Germinal center (tissue), 1 donor: ENCODE measurements around the gene WDR54.
"Not testable (repeated sequence)": the region's sequence is repeated elsewhere in the genome, so short reads cannot be mapped to it uniquely, and the experiment has no call there.

Source experiments
- DNase-seq: peaks from one replicate; pipeline ENCODE4 v3.0.0; 2012; ENCODE audit warnings: mixed read lengths, low spot score

WDR54 gene

DNA sequence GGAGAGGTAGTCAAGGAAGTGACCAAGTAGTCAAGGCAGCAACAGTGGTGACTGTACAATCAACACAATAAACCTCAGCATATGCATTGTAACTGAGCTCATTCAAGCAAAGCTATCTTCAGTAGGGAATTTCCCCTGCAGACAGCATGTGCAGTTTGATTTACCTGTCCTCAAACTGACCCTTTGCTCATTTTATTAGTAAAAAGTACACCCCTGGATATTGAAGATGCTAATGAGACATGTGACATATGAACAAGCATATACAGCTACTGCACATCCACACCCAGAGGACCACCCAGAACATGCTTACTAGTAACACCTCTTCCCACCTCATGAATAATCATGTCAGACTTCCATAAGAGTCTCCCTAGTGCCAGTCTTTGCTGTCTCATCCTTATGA lies 15.5 kb upstream of the WDR54 start:
- no peak for DNase-seq

DNA sequence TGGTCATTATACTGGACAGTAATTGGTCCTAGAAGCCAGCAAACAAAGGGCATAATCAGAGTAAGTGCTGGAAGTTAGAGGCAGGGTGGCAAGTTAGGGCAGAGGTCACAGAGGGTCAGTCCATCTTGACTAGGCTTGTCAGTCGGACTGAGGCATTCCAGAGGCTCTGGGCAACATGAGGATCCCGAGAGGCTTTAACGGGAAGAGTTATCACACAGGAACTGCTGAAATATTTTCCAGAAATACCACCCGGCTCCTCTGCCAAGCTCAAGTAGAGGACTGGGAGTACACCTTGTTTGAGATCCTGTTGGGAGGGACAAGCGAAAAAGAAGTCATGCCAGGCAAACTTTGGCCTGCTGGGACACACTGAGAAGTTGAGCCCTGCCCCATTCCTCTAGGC lies 13.8 kb upstream of the WDR54 start:
- DNase-seq, result no peak

DNA sequence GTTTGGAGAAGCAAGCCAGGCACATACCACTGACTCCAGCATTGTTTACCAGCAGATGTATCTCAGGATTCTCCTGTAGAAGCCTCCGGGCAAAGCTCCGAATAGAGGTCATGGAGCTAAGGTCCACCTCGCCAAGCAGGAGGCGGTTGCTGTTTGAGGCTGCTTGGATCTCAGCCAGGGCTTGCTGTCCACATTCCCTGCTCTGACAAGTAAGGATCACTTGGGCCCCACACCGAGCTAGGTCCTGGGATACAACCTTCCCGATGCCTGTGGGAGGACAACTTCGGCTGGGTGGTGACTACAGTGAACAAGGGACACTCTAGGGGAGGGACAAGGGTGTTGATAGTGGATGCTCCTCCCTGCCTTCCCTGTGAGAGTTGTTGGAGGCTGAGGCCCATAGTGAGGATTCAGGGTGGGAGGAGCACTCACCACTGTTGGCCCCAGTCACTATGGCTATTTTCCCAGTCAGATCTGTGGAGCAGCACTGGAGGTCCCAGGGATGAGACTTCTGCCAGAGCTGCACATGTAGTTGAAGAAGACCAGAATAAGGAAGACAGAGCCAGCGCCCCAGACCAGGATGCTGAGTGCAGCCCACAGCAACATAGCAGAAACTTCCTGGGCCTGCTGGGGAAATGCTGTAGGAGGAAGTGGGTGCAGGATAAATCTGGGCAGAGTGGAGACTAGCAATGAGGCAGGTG lies 8.4 kb upstream of the WDR54 start:
- no peak for DNase-seq

DNA sequence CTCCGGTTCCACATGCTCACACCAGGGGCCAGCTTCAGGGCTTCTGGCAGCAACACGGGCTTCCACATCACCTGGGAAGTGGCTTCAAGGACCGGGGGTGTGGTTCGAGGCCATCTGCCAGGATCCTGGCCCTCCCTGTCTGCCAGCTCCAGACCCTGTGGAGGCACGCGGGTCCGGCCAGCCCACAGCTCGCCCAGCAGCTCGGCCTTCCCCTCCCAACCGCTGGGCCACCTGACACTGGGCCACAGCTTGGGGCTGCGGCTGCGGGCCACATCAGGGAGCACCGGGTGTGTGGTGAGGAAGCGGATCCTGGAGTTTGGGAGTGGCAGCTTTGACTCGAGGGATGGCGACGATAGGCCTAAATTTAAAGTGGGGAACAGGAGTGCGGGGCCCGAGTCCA lies 7.1 kb upstream of the WDR54 start:
- DNase-seq, result no peak

DNA sequence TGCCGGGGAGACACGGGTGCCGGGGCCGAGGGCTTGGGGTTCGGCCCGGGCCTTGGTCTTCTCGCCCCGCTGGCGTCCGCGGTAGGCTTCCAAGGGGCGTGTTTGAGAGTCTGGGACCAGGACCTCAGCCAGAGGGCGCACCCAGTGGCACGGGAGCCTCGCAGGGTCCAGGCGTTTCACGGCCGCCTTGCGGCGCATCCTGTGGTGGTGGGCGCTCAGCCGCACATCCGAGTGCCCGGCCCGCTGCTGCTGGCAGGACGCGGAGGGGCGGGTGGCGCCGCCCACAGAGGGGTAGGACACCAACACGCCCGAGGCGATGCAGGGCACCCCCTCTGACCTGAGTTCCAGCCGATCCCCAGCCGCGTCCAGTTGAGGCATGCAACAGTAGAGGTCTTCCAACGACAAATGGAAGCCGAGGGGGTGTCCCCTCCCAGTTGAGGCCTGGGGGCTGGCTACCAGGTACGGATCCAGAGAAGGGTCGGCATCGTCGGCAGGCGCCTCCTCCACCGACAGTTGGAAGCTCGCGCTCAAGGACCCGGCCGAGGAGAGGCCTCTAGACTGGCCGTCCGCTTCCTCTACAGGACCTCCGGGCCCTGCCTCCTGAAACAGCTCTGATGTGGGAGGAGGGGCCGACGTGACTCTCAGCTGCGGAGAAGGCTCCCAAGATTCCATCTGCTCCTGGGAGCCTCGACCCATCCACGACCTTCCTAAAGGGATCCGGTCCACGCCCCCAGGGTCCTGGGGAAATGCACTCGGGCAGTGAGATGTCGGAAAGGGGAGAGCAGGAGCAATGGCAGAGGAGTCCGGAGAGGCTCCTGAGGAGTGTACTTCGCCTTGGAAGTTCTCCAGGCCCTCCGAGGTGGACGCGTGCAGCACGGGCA lies 6.4 kb upstream of the WDR54 start:
- peak; percentile 59 for DNase-seq

DNA sequence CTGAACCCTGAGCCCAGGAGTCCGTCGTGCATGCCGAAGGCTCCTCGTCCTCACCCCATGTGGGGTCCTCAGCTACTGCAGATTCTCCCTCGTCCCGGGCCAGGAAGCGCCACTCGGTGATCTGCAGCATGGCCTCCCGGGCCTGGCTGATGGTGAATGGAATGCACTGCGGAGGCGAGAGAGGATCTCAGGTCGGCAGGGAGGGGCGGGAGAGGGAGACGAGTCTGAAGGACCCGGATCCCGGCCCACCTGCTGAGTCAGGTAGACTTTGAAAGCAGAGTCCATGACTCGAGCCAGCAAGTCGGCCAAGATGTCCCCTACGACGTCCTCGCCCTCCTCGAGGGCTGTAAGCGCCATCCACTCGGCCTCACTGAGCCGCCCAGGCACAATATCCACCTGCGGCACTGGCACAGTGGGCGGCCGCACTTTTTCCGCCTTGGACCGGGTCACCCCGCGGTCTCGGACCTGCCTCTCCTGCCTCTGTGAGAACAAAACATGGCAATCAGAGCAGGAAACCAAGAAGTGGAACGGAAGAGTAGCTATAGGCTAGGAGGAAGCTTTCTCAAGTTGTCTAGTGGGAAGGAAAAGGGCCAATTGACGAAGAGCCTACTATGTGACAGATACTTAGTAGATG lies 5.7 kb upstream of the WDR54 start:
- no peak for DNase-seq

DNA sequence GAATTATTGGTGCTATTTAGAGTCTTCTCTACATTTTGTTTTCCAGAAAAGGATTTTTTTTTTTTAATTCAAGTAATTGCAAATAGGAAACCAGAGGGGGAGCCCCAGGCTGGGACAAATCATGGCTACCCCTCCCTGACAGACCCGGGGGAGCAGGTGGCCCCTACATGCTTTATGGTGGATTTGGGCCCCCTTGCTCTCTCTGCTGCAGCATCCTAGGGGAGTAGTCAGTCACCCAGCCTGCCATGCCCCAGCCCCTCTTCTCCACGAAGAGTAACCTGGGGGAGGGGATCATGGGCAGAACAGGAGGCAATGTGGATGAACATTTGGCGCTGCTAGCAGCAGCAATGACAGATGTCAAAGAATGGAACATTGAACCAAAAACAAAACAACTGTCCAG lies 4.8 kb upstream of the WDR54 start:
- DNase-seq, result no peak

DNA sequence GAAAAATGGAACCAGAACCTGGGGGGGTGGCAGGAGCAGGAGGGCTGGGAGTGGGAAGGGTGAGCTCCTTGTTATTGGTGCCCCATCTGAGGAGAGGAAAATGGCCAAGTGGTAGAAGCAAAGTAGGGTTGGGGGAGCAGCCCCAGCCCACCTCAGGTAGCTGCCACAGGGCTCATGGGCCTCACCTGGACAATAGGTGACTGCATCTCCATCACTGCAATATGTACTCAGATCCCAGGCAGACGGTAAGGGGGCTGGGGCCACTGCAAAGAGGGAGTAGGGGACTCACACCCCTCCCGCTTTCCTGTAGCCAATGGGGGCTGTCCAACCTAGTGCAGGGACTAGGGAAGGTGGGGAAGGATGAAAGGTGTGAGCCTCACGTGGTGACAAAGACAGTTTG lies 4.3 kb upstream of the WDR54 start:
- DNase-seq, result no peak

DNA sequence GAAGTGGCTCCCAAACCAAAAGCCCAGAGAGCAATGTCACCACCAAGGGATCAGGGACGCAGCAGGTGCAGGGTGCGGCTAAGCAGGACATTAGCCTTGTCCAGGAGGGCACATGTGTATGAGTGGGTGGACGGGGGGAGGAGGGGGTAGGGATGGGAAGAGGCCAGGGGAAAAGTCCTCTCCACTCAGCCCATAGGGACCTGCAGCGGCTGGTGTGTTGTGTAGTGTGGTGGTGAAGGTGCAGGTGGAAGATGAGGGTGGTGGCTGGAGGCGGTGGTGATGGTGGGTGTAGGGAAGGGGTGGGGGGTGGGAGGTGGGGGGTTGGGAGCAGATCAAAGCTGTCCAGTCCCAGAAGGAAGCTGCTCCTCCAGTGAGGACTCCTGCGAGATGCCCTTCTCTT lies 3.8 kb upstream of the WDR54 start:
- DNase-seq, result no peak

DNA sequence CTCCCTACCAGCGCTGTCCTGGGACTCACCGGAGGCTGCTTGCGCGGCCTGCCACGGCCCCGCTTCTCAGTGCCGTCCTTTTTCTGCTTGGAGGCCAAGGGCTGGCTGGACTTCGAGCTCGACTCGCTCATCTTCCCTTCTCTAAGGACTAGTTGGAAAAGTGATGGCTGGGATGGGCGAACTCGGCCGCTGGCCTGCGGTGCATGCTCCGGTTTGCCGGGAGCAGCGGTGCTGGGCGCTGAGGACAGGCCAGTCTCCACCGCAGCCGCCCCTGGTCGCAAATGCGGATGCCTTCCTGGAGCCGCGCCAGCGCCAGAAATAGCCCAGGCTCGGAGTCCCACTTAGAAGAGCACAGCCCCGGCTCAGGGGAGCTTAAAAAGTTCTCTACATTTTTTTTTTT lies 3.2 kb upstream of the WDR54 start:
- no peak for DNase-seq

DNA sequence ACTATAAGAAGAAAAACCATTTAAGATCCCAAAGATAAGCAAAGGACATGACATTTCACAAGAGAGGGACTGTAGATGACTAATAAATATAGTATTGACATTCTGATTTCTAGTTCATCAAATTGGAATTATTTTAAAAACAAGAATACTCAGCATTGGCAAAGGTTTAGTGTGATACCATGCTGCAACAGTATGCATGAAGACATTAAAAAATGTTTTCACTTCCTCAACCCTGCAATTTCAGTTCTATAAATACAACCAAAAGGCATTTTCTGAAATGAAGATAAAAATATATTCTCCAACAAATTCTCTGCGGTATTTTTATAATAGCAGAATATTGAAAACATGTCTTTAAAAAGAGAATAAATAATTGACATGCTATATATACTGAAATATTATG lies 2.2 kb upstream of the WDR54 start:
- no peak for DNase-seq

DNA sequence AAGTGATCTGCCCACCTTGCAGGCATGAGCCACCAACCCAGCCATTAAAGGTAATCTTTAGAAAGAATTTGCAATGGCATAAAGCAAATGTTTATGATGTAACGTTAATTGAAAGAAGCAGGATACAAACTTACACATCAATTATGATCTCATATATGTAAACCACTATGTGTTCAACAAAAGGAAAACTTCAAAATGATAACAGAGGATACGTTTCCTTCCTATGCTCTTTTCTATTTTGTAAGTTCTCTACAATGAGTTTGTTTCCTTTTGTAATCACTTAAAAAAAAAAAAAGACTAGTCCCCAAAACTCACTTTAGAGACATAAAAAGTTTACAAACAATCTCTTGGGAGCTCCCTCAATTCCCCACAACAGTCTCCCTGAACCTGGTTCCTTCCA lies 1.5 kb upstream of the WDR54 start:
- no peak for DNase-seq

DNA sequence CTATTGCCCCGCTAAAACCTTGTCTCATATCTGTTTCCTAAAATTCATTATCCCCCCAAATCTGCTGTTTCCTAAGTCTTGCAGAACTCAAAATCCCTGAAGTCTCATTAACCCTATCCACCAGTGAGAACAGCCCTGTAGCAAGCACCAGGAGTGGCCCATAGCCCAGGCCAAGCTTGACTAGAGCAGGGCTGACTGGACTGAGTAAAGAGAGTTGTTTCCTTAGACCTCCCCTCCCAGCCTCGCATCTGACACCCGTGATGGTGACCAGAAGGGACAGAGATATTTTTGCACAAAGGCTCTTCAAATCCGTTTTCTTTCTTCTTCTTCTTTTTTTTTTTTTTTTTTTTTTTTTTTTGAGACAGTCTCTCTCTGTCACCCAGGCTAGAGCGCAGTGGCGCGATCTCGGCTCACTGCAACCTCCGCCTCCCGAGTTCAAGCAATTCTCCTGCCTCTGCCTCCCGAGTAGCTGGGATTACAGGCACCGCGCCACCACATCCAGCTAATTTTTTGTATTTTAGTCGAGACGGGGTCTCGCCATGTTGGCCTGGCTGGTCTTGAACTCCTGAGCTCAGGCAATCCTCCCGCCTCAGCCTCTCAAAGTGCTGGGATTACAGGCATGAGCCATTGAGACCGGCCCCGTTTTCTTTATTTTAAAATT lies 957 bp upstream of the WDR54 start:
- DNase-seq, result not testable (repeated sequence)

DNA sequence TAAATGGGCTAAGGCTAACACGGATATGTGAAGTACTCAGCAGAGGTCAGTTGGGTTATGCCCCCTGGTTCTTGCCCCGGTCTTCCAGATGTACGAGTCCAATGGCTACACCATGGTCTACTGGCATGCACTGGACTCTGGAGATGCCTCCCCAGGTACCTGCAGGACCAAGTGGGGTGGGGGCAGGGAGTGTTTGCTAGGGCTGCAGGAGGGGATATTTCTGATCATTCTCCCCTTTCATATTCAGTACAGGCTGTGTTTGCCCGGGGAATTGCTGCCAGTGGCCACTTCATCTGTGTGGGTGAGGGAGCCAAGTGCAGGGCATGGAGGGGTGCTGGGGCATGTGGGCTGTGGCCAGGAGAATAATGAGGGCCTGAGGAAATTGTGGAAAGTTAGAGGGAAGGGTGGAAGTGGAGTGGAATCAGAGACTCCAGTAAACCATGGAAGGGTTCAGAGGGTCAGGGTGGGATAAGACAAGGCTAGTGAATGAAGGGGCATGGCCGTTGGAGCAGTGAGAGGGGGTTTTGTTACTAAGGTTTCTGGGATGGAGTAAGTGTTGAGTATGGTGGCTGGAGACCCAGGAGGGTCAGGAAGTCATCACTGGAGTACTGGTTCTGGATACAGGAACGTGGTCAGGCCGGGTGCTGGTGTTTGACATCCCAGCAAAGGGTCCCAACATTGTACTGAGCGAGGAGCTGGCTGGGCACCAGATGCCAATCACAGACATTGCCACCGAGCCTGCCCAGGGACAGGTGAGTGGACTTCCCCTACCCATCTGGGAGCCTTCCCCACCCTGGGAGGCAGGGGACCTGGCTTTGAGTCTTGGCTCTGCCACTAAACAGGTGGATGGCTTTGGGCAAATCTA lies 1.9 kb downstream of the WDR54 start:
- no peak for DNase-seq

DNA sequence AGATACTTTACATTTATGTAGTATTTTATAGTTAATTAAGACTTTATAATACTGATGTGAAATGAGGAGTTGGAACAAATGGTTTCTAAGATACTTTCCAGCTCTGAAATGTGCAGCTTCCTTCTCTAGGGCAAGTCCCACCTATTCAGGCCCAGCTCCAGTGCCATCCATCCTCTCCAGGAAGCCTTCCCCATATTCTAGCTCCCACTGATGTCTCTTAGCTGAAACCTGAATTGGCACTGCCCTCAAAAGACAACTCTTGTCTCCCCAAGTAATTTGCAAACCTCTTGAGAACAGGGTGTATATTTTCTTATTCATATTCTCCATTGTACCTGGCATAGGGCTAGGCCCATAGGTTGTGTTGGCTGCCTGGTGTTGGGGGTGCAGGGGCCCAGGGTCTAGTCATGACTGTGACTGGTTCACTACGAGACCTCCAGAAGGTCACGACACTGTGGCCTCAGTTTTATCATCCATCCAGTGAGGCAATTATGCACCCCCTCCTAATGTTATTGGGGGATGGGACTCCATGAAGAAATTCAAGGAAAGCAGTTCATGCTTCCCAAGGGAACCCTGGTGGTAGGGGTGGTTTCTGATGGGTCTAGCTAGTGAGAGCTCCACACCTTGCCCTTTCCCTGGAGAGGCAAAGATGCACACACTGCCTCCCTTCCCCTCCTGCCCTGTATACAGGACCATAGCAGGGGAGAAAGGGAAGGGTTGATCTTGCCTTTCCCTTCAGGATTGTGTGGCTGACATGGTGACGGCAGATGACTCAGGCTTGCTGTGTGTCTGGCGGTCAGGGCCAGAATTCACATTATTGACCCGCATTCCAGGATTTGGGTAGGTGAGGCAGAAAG lies 2.8 kb downstream of the WDR54 start:
- no peak for DNase-seq

DNA sequence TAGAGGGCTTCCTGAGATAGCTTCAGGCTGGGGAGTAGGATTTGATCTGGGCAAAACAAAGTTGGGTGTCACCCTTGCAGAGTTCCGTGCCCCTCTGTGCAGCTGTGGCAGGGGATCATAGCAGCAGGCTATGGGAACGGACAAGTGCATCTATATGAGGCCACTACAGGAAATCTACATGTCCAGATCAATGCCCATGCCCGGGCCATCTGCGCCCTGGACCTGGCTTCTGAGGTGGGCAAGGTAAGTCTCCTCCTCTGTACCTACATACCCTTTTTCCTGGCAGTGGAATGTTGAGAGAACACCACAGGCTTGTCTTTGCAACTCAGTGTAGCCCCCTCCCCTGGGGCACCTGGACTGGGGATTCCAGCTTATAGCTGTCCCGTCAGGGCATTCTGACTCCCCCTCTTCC lies 3.5 kb downstream of the WDR54 start:
- DNase-seq, result no peak

DNA sequence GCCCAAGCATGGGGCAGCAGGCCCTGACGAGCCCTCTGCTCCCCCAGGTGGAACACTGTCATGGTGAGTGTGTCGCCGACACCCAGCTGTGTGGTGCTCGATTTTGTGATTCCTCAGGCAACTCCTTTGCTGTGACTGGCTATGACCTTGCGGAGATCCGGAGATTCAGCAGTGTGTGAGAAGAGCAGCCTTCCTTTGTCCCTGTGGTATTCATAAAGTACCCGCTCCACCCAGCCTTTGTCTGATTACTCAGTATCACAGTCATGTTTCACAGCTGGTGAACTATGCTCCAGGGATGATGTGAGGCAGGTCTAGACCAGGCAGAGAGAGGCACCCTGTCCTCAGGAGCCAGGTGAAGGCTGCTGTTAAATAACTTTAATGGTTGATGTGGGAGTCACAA lies 4.0 kb downstream of the WDR54 start:
- DNase-seq, result no peak

DNA sequence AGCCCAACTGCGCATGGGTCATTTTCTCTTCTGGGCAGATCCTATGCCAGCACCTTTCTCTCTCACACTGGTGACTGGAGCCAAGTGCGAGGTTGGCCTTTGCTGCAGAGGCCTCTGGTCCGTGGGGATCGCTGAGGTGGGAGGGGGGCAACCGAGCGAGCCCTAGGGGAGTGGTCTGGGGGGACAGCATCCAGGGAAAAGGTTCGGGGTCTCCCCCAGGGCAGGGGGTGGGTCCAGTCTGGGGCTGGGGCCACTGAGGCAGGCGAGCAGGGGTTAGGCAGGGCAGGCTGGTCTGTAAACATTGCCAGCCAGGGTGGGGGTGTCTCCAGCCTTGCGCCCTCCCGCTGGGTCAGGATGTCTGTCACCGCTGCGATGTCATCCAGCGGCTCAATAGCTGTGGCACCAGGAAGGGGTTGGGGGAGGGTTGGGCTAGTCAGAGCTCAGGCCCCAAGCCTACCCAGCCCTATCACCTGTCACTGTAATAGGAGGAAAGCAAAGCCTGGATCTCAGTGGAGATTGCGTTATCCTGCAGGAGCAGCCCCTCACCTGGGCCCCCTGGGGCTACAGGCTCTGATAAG lies 4.7 kb downstream of the WDR54 start:
- DNase-seq, result no peak

DNA sequence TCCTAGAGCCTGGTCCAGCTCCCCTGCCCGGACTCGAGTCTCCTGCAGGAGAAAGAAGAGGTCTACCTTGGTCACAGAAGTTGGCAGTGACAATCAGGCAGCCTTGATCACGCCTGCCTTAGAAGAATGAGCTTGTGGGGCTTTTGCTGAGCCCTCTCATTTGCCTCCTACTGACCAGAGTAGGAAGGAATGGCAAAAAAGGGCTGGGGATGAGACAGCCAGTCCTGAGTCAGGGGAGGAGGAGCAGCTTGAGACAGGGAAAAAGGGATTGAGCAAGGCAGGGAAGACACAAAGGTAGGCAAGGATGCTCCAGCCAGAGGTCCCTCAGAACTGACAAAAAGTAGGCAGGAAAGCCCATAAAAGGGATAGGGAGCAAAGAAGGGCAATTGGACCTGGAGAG lies 6.0 kb downstream of the WDR54 start:
- no peak for DNase-seq

DNA sequence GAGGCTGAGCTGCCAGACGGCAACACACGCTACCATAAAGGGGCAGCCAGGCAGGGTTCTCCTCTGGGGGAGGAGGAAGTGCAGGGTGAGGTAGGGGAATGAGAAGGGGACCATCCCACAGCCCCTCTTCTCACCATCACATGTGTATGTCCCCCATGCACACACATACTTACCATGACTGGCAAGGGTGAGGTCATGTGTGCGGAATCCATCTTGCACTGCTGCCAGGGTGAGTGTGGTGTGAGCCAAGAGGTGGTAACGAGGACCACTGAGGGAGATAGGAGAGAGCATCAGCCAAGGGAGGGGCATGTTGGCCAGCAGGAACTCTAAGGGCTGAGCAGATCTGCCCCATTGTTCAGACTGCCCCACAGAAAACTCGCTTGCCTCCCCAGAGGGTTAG lies 7.1 kb downstream of the WDR54 start:
- DNase-seq, result no peak
